ENCODE results near the gene FAH.
"Not testable (repeated sequence)": the region's sequence is repeated elsewhere in the genome, so short reads cannot be mapped to it uniquely, and the experiment has no call there.

The FAH gene

GRCh38 chr15:80153900-80154299 is 1.1 kb downstream of the FAH start:
- ChIA-PET CTCF (interaction anchor here (1.0 to 1.3 kb wide), 3 partner anchors 20 to 814 kb away, joined by 3 to 4 read pairs (median 3); no protein-coding TSS in a partner anchor), POLR2A (no interaction called here)

DNA sequence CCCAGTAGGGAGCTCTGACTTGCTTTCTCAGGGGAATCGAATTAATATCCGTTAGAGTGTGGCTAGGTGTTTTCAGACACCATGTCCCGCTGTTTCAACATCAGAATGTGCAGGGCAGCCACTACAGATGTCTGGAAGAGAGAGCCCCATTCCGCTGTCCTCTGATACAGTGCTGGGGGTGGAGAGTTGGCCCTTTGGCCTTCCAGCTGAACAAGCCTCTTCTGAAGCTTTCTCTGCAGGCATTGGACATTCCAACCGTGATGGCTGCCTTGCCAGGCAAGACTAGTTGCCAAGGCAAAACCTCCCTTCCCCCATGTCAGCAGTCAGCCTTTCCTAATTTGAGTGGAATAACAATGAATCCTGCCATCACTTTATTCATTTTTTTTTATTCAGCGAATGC is 1.5 kb downstream of the FAH start:
- no peak for TF ChIP-seq CTCF (IDR thresholded peaks at IDR 0.05; ENCODE audit: control extremely low read depth, extremely low read depth, low read depth, missing control alignments)

More at GRCh38 chr15:80153900-80154299, 1.1 kb downstream of the FAH start:
- TF ChIP-seq CTCF (IDR thresholded peaks at IDR 0.05; ENCODE audit: control extremely low read depth, extremely low read depth, low read depth, missing control alignments): no peak
- no peak for DNase-seq (ENCODE audit: extremely low spot score)

GRCh38 chr15:80155001-80155377 is 2.2 kb downstream of the FAH start:
- CTCF ChIA-PET: interaction anchor here (1.3 kb wide), 1 partner anchor 19 kb away, joined by 4 read pairs; no protein-coding TSS in a partner anchor
- no peak for TF ChIP-seq CTCF (IDR thresholded peaks at IDR 0.05; ENCODE audit: control extremely low read depth, extremely low read depth, low read depth, missing control alignments)
- DNase-seq (ENCODE audit: extremely low spot score): no peak
- POLR2A ChIA-PET: no interaction called here

More for the DNA sequence above, 1.5 kb downstream of the FAH start:
- POLR2A ChIA-PET: no interaction called here
- no peak for DNase-seq (ENCODE audit: extremely low spot score)
- CTCF ChIA-PET: interaction anchor here (1.3 kb wide), 1 partner anchor 19 kb away, joined by 4 read pairs; no protein-coding TSS in a partner anchor

DNA sequence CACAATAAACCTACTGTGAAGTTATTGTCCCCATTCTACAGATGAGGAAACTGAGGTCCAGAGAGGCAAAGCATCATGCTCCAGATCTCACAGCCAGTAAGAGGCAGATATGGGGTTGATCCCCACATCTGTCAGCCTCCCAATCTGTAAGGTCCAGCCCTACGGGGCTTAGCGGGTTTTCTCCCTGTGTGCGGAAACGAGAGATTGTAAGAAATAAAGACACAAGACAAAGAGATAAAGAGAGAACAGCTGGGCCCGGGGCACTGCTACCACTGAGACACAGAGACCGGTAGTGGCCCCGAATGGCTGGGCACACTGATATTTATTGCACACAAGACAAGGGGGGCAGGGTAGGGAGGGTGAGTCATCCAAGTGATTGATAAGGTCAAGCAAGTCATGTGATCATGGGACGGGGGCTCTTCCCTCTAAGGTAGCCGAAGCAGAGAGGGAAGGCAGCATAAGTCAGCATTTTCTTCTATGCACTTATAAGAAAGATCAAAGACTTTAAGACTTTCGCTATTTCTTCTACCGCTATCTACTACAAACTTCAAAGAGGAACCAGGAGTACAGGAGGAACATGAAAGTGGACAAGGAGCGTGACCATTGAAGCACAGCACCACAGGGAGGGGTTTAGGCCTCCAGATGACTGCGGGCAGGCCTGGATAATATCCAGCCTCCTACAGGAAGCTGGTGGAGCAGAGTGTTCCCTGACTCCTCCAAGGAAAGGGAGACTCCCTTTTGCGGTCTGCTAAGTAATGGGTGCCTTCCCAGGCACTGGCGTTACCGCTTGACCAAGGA is 2.8 kb downstream of the FAH start:
- DNase-seq (ENCODE audit: extremely low spot score); POLR2A ChIA-PET; CTCF ChIA-PET: not testable (repeated sequence)

DNA sequence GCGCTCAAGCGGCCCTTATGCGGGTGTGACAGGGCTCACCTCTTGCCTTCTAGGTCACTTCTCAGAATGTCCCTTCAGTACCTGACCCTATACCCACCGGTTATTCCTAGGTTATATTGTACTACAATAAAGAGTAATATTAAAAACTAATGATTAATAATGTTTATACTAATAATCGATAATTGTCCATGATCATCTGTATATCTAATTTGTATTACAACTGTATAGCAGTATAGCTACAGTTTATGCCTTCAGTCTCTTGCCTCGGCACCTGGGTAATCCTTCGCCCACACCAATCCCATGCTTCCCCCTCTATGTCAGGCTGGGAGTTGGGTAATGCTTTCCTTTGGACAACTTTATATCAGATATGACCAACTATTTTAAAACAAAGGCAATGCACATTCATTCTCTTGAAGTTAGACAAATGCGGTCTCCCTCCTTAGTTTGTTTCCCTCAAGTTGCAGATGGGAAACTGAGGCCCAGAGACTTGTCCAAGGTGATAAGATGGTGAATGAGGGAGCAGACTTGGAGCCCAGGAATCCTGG is 3.4 kb downstream of the FAH start:
- no peak for TF ChIP-seq CTCF (IDR thresholded peaks at IDR 0.05; ENCODE audit: control extremely low read depth, extremely low read depth, low read depth, missing control alignments)
- DNase-seq (ENCODE audit: extremely low spot score): no peak
- ChIA-PET POLR2A (no interaction called here), CTCF (interaction anchor here (1.1 to 1.3 kb wide), 2 partner anchors 8 to 18 kb away, joined by 3 read pairs; no protein-coding TSS in a partner anchor)

GRCh38 chr15:80157215-80157614 is 4.4 kb downstream of the FAH start:
- ChIA-PET POLR2A (no interaction called here), CTCF (interaction anchor here (1.1 to 1.4 kb wide), 4 partner anchors 9 to 17 kb away, joined by 3 to 8 read pairs (median 4); no protein-coding TSS in a partner anchor)
- DNase-seq (ENCODE audit: extremely low spot score): no peak
- no peak for TF ChIP-seq CTCF (IDR thresholded peaks at IDR 0.05; ENCODE audit: control extremely low read depth, extremely low read depth, low read depth, missing control alignments)

DNA sequence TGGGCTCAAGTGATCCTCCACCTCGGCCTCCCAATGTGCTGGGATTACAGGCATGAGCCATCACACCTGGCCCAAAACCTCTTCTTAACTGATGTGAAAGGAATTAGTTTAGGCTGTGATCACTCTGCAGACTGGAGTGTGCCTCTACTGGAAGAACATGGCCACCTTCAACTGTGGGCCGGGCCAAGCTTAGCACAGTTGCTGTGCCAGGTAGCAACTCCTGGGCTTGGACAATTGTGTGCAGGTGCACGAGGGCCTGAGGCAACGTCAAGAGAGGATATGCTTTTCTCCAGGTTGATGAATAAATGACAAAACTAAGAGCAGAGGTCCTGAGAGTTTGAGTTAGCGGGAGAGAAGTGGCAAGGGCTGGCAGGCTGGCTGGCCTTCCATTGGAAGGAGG is 6.5 kb downstream of the FAH start:
- no peak for TF ChIP-seq CTCF (IDR thresholded peaks at IDR 0.05; ENCODE audit: control extremely low read depth, extremely low read depth, low read depth, missing control alignments)
- no peak for DNase-seq (ENCODE audit: extremely low spot score)
- ChIA-PET CTCF (interaction anchor here (1.1 to 1.4 kb wide), 3 partner anchors 14 to 303 kb away, joined by 3 to 6 read pairs (median 4); no protein-coding TSS in a partner anchor), POLR2A (no interaction called here)
